GM12878 (cell line): ENCODE data around the gene CEP83. TPM values are rescaled to one million over a fixed set of nuclear protein-coding genes. Genes with fewer than 3 reads are reported as not detected.

Experiments
- BHLHE40 ChIP-seq, 2 experiments: fragments of 450-650 bp in 1 of 2; IDR thresholded peaks; 2 replicates each; pipeline ENCODE4 v1.6.1; 2011 to 2017; ENCODE audit warnings: low read depth in 2 of 2, borderline replicate concordance in 1 of 2, improper control_type of control experiment in 1 of 2, low read length in 1 of 2, mild to moderate bottlenecking in 1 of 2
- MEF2B ChIP-seq: fragments of 450-650 bp; IDR thresholded peaks from 2 replicates; pipeline ENCODE4 v1.6.1; 2018; ENCODE audit warnings: mild to moderate bottlenecking, moderate library complexity; ENCODE audit not compliant: partially characterized antibody, poor library complexity, severe bottlenecking
- RAD21 ChIP-seq: IDR thresholded peaks from 2 replicates; pipeline ENCODE4 v1.6.1; 2011; ENCODE audit warnings: mild to moderate bottlenecking, low read depth, low read length, moderate library complexity; ENCODE audit not compliant: insufficient read depth
- RFX5 ChIP-seq: IDR thresholded peaks from 2 replicates; pipeline ENCODE4 v1.6.1; 2011; ENCODE audit warnings: low read depth, low read length, improper control_type of control experiment
- SIX5 ChIP-seq: IDR thresholded peaks from 2 replicates; pipeline ENCODE4 v1.6.1; 2011; ENCODE audit warnings: mild to moderate bottlenecking, low read depth, low read length, moderate library complexity; ENCODE audit not compliant: severe bottlenecking
- SMARCA5 ChIP-seq: fragments of 450-650 bp; IDR thresholded peaks from 2 replicates; pipeline ENCODE4 v1.6.1; 2017; ENCODE audit warnings: mild to moderate bottlenecking
- SPI1 ChIP-seq: IDR thresholded peaks from 2 replicates; pipeline ENCODE4 v1.6.1; 2011; ENCODE audit warnings: low read depth, mild to moderate bottlenecking, low read length, moderate library complexity, borderline replicate concordance; ENCODE audit not compliant: insufficient read depth
- TCF7 ChIP-seq: IDR thresholded peaks from 2 replicates; pipeline ENCODE4 v1.6.1; 2014; ENCODE audit warnings: antibody characterized with exemption, borderline replicate concordance
- polyA plus RNA-seq, 11 experiments: library from polyadenylated mRNA; depleted of rRNA in 4 of 11; unstranded in 6 of 11; stranded (reverse) in 5 of 11; fragments of >200 nt; fragmentation: Nextera tagmentation in 4 of 11; fragmentation: Illumina TruSeq in 1 of 11; extraction: Ambion mirVana in 4 of 11; extraction: Trizol in 1 of 11; gene quantifications; 1 replicate in 1 of 11; 2 replicates in 10 of 11; pipeline versions ENCODE4 v1.2.1 to v1.2.3, GENCODE V29; 2011 to 2016; ENCODE audit warnings: inconsistent platforms in 2 of 11, missing spikeins in 2 of 11, low read depth in 1 of 11
- total RNA-seq, 4 experiments: library from RNA; depleted of rRNA in 3 of 4; stranded (reverse); fragments of >200 nt in 3 of 4; fragmentation: Illumina TruSeq in 1 of 4; extraction: Trizol in 1 of 4; gene quantifications; 2 replicates each; pipeline versions ENCODE4 v1.2.1 to v1.2.3, GENCODE V29; 2013 to 2021
- TF ChIP-seq, protein P1 (sequence below): IDR thresholded peaks from 2 replicates; pipeline ENCODE4 v1.6.1; 2012; ENCODE audit warnings: low read length, inconsistent platforms
- TF ChIP-seq, protein P2 (sequence below): fragments of 450-650 bp; formaldehyde crosslinking; IDR thresholded peaks from 2 replicates; pipeline ENCODE4 v1.4.0; 2022; ENCODE audit warnings: mild to moderate bottlenecking, moderate library complexity
- TF ChIP-seq, protein P3 (sequence below): fragments of 450-650 bp; IDR thresholded peaks from 2 replicates; pipeline ENCODE4 v1.6.1; 2017; ENCODE audit warnings: antibody characterized with exemption, mild to moderate bottlenecking, moderate library complexity
- TF ChIP-seq, protein P4 (sequence below): IDR thresholded peaks from 2 replicates; pipeline ENCODE4 v1.6.1; 2011; ENCODE audit warnings: low read depth, mild to moderate bottlenecking, low read length, moderate library complexity, borderline replicate concordance; ENCODE audit errors: extremely low read depth
- TF ChIP-seq, protein P5 (sequence below): IDR thresholded peaks from 2 replicates; pipeline ENCODE4 v1.6.1; 2012; ENCODE audit warnings: improper control_type of control experiment, low read depth, low read length; ENCODE audit not compliant: insufficient replicate concordance

Gene CEP83
- total and polyA plus RNA-seq, 10 of the 15 experiments (the other 5 are each of a cell fraction or from before 2014, with no cell fraction given) = 4.3 to 39.0 (median 22.5) TPM

DNA sequence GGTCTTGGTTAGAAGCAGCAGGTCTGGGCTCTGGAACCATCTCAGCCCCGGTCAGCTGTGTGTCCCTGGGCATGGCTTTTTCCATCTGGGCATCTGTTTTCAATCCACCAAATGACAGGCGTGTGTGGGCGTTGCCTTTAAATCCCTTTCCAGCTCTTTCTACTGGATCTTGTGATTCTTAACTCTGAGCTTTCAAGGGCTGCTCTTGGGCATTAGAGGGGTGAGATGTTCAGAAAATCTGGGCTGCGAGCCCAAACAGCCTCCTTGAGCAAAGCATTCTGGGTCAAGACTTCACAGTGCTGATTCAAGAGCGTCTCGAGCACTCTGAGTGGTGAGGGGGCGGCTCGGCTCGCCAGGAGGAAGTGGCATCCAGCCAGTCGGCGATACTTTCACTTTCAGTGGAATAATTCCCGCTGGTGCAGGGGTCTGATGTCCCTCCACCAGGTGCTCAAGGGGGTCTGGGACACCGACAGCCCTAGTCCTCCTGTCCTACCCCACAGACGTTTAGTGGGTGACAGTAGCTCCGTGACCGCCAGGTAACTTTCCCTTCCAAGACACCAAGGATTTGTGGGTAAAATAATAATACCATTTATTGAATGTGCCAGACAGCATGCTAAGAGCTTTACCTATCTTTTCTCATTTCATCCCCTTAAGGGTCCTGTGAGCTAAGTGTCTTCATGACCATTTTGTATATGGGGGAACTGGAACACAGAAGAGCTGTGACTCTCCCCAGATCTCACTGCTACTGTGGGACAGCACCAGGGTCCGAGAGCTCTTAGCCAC lies 197.2 kb downstream of the CEP83 start (continued):
- TF ChIP-seq, protein P1, sequence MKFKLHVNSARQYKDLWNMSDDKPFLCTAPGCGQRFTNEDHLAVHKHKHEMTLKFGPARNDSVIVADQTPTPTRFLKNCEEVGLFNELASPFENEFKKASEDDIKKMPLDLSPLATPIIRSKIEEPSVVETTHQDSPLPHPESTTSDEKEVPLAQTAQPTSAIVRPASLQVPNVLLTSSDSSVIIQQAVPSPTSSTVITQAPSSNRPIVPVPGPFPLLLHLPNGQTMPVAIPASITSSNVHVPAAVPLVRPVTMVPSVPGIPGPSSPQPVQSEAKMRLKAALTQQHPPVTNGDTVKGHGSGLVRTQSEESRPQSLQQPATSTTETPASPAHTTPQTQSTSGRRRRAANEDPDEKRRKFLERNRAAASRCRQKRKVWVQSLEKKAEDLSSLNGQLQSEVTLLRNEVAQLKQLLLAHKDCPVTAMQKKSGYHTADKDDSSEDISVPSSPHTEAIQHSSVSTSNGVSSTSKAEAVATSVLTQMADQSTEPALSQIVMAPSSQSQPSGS = 0 out of 2 replicates have a peak, but pooled peaks have one; percentile 27
- TF ChIP-seq SPI1 = peak; percentile 88
- TF ChIP-seq, protein P2, sequence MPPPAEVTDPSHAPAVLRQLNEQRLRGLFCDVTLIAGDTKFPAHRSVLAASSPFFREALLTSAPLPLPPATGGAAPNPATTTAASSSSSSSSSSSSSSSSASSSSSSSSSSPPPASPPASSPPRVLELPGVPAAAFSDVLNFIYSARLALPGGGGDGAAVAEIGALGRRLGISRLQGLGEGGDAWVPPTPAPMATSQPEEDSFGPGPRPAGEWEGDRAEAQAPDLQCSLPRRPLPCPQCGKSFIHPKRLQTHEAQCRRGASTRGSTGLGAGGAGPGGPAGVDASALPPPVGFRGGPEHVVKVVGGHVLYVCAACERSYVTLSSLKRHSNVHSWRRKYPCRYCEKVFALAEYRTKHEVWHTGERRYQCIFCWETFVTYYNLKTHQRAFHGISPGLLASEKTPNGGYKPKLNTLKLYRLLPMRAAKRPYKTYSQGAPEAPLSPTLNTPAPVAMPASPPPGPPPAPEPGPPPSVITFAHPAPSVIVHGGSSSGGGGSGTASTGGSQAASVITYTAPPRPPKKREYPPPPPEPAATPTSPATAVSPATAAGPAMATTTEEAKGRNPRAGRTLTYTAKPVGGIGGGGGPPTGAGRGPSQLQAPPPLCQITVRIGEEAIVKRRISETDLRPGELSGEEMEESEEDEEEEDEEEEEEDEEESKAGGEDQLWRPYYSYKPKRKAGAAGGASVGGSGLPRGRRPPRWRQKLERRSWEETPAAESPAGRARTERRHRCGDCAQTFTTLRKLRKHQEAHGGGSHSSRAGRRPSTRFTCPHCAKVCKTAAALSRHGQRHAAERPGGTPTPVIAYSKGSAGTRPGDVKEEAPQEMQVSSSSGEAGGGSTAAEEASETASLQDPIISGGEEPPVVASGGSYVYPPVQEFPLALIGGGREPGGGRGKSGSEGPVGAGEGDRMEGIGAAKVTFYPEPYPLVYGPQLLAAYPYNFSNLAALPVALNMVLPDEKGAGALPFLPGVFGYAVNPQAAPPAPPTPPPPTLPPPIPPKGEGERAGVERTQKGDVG (CRISPR knock-in tag) = no peak
- TF ChIP-seq, protein P3, sequence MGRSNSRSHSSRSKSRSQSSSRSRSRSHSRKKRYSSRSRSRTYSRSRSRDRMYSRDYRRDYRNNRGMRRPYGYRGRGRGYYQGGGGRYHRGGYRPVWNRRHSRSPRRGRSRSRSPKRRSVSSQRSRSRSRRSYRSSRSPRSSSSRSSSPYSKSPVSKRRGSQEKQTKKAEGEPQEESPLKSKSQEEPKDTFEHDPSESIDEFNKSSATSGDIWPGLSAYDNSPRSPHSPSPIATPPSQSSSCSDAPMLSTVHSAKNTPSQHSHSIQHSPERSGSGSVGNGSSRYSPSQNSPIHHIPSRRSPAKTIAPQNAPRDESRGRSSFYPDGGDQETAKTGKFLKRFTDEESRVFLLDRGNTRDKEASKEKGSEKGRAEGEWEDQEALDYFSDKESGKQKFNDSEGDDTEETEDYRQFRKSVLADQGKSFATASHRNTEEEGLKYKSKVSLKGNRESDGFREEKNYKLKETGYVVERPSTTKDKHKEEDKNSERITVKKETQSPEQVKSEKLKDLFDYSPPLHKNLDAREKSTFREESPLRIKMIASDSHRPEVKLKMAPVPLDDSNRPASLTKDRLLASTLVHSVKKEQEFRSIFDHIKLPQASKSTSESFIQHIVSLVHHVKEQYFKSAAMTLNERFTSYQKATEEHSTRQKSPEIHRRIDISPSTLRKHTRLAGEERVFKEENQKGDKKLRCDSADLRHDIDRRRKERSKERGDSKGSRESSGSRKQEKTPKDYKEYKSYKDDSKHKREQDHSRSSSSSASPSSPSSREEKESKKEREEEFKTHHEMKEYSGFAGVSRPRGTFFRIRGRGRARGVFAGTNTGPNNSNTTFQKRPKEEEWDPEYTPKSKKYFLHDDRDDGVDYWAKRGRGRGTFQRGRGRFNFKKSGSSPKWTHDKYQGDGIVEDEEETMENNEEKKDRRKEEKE = no peak
- no peak for TF ChIP-seq TCF7
- TF ChIP-seq BHLHE40 (IDR thresholded peaks at IDR 0.05; ENCODE audit: borderline replicate concordance in 1 of 2, low read depth in 2 of 2, low read length in 1 of 2) = peak in 1 of 2 experiments; percentile 47; a peak in 1 of 4 replicates
- no peak for TF ChIP-seq SIX5
- TF ChIP-seq SMARCA5 = peak; percentile 53; the same call in 1 of the 2 replicates
- TF ChIP-seq, protein P4, sequence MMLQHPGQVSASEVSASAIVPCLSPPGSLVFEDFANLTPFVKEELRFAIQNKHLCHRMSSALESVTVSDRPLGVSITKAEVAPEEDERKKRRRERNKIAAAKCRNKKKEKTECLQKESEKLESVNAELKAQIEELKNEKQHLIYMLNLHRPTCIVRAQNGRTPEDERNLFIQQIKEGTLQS = no peak
- TF ChIP-seq, protein P5, sequence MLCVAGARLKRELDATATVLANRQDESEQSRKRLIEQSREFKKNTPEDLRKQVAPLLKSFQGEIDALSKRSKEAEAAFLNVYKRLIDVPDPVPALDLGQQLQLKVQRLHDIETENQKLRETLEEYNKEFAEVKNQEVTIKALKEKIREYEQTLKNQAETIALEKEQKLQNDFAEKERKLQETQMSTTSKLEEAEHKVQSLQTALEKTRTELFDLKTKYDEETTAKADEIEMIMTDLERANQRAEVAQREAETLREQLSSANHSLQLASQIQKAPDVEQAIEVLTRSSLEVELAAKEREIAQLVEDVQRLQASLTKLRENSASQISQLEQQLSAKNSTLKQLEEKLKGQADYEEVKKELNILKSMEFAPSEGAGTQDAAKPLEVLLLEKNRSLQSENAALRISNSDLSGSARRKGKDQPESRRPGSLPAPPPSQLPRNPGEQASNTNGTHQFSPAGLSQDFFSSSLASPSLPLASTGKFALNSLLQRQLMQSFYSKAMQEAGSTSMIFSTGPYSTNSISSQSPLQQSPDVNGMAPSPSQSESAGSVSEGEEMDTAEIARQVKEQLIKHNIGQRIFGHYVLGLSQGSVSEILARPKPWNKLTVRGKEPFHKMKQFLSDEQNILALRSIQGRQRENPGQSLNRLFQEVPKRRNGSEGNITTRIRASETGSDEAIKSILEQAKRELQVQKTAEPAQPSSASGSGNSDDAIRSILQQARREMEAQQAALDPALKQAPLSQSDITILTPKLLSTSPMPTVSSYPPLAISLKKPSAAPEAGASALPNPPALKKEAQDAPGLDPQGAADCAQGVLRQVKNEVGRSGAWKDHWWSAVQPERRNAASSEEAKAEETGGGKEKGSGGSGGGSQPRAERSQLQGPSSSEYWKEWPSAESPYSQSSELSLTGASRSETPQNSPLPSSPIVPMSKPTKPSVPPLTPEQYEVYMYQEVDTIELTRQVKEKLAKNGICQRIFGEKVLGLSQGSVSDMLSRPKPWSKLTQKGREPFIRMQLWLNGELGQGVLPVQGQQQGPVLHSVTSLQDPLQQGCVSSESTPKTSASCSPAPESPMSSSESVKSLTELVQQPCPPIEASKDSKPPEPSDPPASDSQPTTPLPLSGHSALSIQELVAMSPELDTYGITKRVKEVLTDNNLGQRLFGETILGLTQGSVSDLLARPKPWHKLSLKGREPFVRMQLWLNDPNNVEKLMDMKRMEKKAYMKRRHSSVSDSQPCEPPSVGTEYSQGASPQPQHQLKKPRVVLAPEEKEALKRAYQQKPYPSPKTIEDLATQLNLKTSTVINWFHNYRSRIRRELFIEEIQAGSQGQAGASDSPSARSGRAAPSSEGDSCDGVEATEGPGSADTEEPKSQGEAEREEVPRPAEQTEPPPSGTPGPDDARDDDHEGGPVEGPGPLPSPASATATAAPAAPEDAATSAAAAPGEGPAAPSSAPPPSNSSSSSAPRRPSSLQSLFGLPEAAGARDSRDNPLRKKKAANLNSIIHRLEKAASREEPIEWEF = no peak
- no peak for TF ChIP-seq RFX5
- TF ChIP-seq MEF2B = peak; percentile 51
- no peak; the same call in 1 of the 2 replicates for TF ChIP-seq RAD21
